Measurements from ENCODE around the gene RFESD. TPM values are rescaled to one million over a fixed set of nuclear protein-coding genes. Genes with fewer than 3 reads are reported as not detected.
A peak's percentile ranks its signal among the peaks of the same experiment; 100 is the strongest.

Gene RFESD
- total and polyA plus RNA-seq, 10 of the 15 experiments (the other 5 are each of a cell fraction or from before 2014, with no cell fraction given) = 1.9 to 14.7 (median 4.9) TPM

DNA sequence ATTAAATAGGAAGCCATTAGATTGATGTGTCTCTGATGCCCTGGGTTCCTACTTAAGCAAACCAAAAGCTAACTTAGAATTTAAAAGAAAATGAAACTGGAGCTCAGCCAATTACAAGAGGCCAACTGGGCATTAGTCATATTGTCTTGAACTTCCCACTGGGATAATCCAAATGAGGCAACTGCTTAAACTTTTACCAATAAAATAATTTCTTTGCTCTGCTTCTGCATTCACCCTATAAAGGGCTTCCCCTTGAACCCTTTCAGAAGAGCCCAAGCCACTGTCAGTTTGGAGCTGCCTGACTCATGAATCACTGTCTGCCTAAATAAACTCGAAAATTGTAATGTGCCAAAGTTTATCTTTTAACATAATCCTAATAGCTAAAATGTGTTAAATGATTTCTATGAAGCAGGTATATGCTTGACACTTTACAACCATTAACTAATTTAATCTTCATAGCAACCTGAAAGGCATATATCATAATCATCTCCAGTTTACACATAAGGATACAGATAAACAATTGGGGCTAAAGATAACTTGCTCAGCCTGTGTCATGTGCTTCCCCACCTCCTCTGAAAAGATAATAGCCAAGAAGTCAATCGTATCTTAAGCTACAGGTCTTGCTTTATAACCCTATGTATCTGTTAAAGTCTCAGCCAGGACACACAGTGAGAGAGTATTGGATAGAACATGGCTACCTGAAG, 15.2 kb upstream of the RFESD start (continued):
- TF ChIP-seq, protein P1, sequence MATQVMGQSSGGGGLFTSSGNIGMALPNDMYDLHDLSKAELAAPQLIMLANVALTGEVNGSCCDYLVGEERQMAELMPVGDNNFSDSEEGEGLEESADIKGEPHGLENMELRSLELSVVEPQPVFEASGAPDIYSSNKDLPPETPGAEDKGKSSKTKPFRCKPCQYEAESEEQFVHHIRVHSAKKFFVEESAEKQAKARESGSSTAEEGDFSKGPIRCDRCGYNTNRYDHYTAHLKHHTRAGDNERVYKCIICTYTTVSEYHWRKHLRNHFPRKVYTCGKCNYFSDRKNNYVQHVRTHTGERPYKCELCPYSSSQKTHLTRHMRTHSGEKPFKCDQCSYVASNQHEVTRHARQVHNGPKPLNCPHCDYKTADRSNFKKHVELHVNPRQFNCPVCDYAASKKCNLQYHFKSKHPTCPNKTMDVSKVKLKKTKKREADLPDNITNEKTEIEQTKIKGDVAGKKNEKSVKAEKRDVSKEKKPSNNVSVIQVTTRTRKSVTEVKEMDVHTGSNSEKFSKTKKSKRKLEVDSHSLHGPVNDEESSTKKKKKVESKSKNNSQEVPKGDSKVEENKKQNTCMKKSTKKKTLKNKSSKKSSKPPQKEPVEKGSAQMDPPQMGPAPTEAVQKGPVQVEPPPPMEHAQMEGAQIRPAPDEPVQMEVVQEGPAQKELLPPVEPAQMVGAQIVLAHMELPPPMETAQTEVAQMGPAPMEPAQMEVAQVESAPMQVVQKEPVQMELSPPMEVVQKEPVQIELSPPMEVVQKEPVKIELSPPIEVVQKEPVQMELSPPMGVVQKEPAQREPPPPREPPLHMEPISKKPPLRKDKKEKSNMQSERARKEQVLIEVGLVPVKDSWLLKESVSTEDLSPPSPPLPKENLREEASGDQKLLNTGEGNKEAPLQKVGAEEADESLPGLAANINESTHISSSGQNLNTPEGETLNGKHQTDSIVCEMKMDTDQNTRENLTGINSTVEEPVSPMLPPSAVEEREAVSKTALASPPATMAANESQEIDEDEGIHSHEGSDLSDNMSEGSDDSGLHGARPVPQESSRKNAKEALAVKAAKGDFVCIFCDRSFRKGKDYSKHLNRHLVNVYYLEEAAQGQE (IDR thresholded peaks at IDR 0.05; ENCODE audit: low read depth, low read length) = no peak
- TF ChIP-seq MYB (IDR thresholded peaks at IDR 0.05; ENCODE audit: borderline replicate concordance, low read depth, low read length) = no peak
- TF ChIP-seq NFXL1 (IDR thresholded peaks at IDR 0.05; ENCODE audit: borderline replicate concordance) = no peak
- no peak for TF ChIP-seq SREBF2 (IDR thresholded peaks at IDR 0.05; ENCODE audit: low read length)
- TF ChIP-seq POLR2A (IDR thresholded peaks at IDR 0.05; ENCODE audit: low read depth, low read length) = no peak
- TF ChIP-seq HDAC2 (IDR thresholded peaks at IDR 0.05) = no peak
- TF ChIP-seq STAT3 (IDR thresholded peaks at IDR 0.05; ENCODE audit: low read depth, low read length) = no peak
- no peak for TF ChIP-seq SMC3 (IDR thresholded peaks at IDR 0.05; ENCODE audit: borderline replicate concordance, low read length)

DNA sequence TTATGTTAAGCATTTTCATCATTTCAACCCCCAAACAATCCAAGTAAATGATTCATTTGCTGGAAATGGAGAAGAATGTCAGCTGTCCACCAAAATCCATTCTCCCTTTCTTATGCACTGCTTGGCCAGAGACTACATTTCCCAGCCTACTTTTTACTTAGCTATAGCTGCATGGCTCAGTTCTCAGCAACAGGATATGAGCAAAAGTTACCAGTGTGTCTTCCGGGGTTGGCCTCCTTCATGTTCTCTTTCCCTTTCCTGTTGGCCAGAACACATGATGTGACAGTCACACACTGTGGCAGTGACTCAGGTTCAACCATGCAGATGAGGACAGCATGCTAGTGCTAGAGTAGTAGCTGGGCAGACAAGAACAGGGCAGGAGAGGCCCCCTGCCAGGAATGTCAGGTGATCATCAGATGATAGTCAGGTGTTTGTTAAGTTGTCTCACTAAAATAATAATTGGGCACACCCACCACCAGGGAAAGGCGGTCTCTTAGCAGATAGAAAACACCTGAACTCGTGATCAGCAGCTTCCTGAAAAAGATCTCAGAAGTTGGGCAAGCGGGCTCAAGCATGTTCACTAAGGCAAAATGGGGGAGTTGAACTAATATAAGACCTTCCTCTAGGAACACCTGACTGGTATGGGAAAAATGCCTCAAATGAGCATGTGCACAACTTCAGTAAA, 14.4 kb upstream of the RFESD start:
- ChIA-PET POLR2A (no interaction called here), RAD21 (ENCODE audit: unreplicated experiment) (interaction anchor here (1.1 kb wide), 1 partner anchor 12 kb away, joined by 3 read pairs; no protein-coding TSS in a partner anchor), SMC1A (ENCODE audit: uncharacterized antibody, unreplicated experiment) (interaction anchor here (0.6 to 2.7 kb wide), 8 partner anchors 9 to 596 kb away, joined by 3 to 14 read pairs (median 3); no protein-coding TSS in a partner anchor), CTCF (interaction anchor here (0.6 to 2.1 kb wide), 5 partner anchors 9 to 99 kb away, joined by 4 to 20 read pairs (median 4); partner anchors contain the start of genes RFESD and RHOBTB3)
- no peak overlapping the region for H3K27ac ChIP-seq (ENCODE audit: control insufficient read depth, insufficient read depth)
- H3K36me3 ChIP-seq (ENCODE audit: control insufficient read depth in 2 of 2, insufficient read depth in 2 of 2, low read length in 1 of 2) = no peaks in the 10 kb centered on the region
- H3K79me2 ChIP-seq (ENCODE audit: control insufficient read depth, insufficient read depth, low read length) = no peaks in the 10 kb centered on the region
- H3K4me2 ChIP-seq (ENCODE audit: control insufficient read depth, insufficient read depth) = no peak overlapping the region
- H3K9me3 ChIP-seq (replicated peaks; ENCODE audit: control insufficient read depth, insufficient read depth, low read length) = peaks cover 6% of the 10 kb centered on the region; the same call in 2 of the 3 replicates
- peaks cover 8% of the 10 kb centered on the region; the same call in 1 of the 2 replicates for H3K4me1 ChIP-seq (ENCODE audit: control insufficient read depth, insufficient read depth, low read length)
- no TSS peak for BruUV-seq (replicated peaks)
- peak overlapping the region; percentile 88 for H2AFZ ChIP-seq (ENCODE audit: control insufficient read depth, low read depth, low read length)
- DNase-seq (ENCODE audit: low read depth, low spot score) (no peak), FAIRE-seq (peak; percentile 75), ATAC-seq (peak; percentile 98)
- no peaks in the 10 kb centered on the region for H3K27me3 ChIP-seq (replicated peaks in 1 of 2; ENCODE audit: control insufficient read depth in 2 of 2, insufficient read depth in 2 of 2, low read length in 1 of 2)
- H4K20me1 ChIP-seq (ENCODE audit: control insufficient read depth, insufficient read depth) = no peaks in the 10 kb centered on the region
- WGBS (ENCODE audit: insufficient coverage, insufficient replicate concordance, low lambda C conversion rate, missing lambda C conversion rate) = 74% methylated on average over 4 of the region's 4 CpGs
- in situ Hi-C loops (cut with MboI) (no loop called here), intact Hi-C loops (cut with micrococcal nuclease; ENCODE audit: unreplicated experiment) (no loop called here)
- no peak overlapping the region for H3K9ac ChIP-seq (ENCODE audit: control insufficient read depth, insufficient read depth, low read length)
- no peak overlapping the region for H3K4me3 ChIP-seq
- TF ChIP-seq NR2C2 (IDR thresholded peaks at IDR 0.05; ENCODE audit: borderline replicate concordance, control insufficient read depth, insufficient read length, low read depth) (no peak), MEF2A (IDR thresholded peaks at IDR 0.05; ENCODE audit: insufficient read depth, low read depth, low read length) (no peak), SMAD1 (IDR thresholded peaks at IDR 0.05; ENCODE audit: low read depth, partially characterized antibody) (no peak), CREM (IDR thresholded peaks at IDR 0.05; ENCODE audit: low read depth) (no peak), CBFB (IDR thresholded peaks at IDR 0.05; ENCODE audit: low read depth) (no peak), SUPT20H (IDR thresholded peaks at IDR 0.05; ENCODE audit: borderline replicate concordance, control insufficient read depth, low read depth, low read length) (no peak)
- TF ChIP-seq, protein P2, sequence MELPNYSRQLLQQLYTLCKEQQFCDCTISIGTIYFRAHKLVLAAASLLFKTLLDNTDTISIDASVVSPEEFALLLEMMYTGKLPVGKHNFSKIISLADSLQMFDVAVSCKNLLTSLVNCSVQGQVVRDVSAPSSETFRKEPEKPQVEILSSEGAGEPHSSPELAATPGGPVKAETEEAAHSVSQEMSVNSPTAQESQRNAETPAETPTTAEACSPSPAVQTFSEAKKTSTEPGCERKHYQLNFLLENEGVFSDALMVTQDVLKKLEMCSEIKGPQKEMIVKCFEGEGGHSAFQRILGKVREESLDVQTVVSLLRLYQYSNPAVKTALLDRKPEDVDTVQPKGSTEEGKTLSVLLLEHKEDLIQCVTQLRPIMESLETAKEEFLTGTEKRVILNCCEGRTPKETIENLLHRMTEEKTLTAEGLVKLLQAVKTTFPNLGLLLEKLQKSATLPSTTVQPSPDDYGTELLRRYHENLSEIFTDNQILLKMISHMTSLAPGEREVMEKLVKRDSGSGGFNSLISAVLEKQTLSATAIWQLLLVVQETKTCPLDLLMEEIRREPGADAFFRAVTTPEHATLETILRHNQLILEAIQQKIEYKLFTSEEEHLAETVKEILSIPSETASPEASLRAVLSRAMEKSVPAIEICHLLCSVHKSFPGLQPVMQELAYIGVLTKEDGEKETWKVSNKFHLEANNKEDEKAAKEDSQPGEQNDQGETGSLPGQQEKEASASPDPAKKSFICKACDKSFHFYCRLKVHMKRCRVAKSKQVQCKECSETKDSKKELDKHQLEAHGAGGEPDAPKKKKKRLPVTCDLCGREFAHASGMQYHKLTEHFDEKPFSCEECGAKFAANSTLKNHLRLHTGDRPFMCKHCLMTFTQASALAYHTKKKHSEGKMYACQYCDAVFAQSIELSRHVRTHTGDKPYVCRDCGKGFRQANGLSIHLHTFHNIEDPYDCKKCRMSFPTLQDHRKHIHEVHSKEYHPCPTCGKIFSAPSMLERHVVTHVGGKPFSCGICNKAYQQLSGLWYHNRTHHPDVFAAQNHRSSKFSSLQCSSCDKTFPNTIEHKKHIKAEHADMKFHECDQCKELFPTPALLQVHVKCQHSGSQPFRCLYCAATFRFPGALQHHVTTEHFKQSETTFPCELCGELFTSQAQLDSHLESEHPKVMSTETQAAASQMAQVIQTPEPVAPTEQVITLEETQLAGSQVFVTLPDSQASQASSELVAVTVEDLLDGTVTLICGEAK (IDR thresholded peaks at IDR 0.05; ENCODE audit: borderline replicate concordance) = no peak

Measured in GM12878 (cell line).